H9 (cell line): ENCODE data around the gene RNF220. TPM values are rescaled to one million over a fixed set of nuclear protein-coding genes. Genes with fewer than 3 reads are reported as not detected.

Source experiments
- DNase-seq: peaks from one replicate; pipeline ENCODE4 v3.0.0-alpha.2; 2017
- H2AFZ ChIP-seq: one replicate; pipeline ENCODE4 v1.6.1; 2013; ENCODE audit warnings: mild to moderate bottlenecking, low read length, control low read depth, moderate library complexity
- H2AK5ac ChIP-seq: 2 replicates; pipeline ENCODE4 v1.6.1; 2013; ENCODE audit warnings: low read length, control low read depth, mixed read lengths; ENCODE audit not compliant: insufficient read length
- H2BK120ac ChIP-seq: one replicate; pipeline ENCODE4 v1.6.1; 2013; ENCODE audit warnings: low read depth, mild to moderate bottlenecking, low read length, control low read depth, inconsistent platforms; ENCODE audit not compliant: poor library complexity, severe bottlenecking
- H2BK12ac ChIP-seq: 2 replicates; pipeline ENCODE4 v1.6.1; 2013; ENCODE audit warnings: low read length, control low read depth, mixed read lengths, low read depth; ENCODE audit not compliant: insufficient read length
- H2BK15ac ChIP-seq: 2 replicates; pipeline ENCODE4 v1.6.1; 2013; ENCODE audit warnings: low read depth, low read length, control low read depth
- H2BK20ac ChIP-seq: one replicate; pipeline ENCODE4 v1.6.1; 2013; ENCODE audit warnings: low read depth, mild to moderate bottlenecking, low read length, control low read depth, inconsistent platforms; ENCODE audit not compliant: poor library complexity, severe bottlenecking
- H2BK5ac ChIP-seq: 2 replicates; pipeline ENCODE4 v1.6.1; 2013; ENCODE audit warnings: low read length, control low read depth, mixed read lengths; ENCODE audit not compliant: insufficient read length
- H3K14ac ChIP-seq: 2 replicates; pipeline ENCODE4 v1.6.1; 2013; ENCODE audit warnings: low read length, control low read depth; ENCODE audit not compliant: insufficient read depth
- H3K18ac ChIP-seq: 2 replicates; pipeline ENCODE4 v1.6.1; 2013; ENCODE audit warnings: low read depth, mild to moderate bottlenecking, mixed read lengths, low read length, control low read depth; ENCODE audit not compliant: insufficient read length
- H3K23ac ChIP-seq: 2 replicates; pipeline ENCODE4 v1.6.1; 2013; ENCODE audit warnings: low read length, control low read depth, mixed read lengths, low read depth; ENCODE audit not compliant: insufficient read length
- H3K23me2 ChIP-seq: 2 replicates; pipeline ENCODE4 v1.6.1; 2013; ENCODE audit warnings: low read depth, mild to moderate bottlenecking, mixed read lengths, low read length, control low read depth; ENCODE audit not compliant: insufficient read length, poor library complexity, severe bottlenecking
- H3K27ac ChIP-seq: 2 replicates; pipeline ENCODE4 v1.5.1; 2013; ENCODE audit warnings: low read length, control low read depth, mixed read lengths, low read depth; ENCODE audit not compliant: insufficient read length
- H3K27me3 ChIP-seq: 2 replicates; pipeline ENCODE4 v1.6.1; 2013; ENCODE audit warnings: low read length, control low read depth, inconsistent platforms; ENCODE audit not compliant: insufficient read depth
- H3K4ac ChIP-seq: 2 replicates; pipeline ENCODE4 v1.6.1; 2013; ENCODE audit warnings: low read depth, mild to moderate bottlenecking, control low read depth, inconsistent platforms, low read length, moderate library complexity
- H3K4me1 ChIP-seq: 2 replicates; pipeline ENCODE4 v1.6.1; 2013; ENCODE audit warnings: low read length, control low read depth, inconsistent platforms; ENCODE audit not compliant: insufficient read depth
- H3K4me2 ChIP-seq: 2 replicates; pipeline ENCODE4 v1.6.1; 2013; ENCODE audit warnings: low read length, control low read depth, mixed read lengths; ENCODE audit not compliant: insufficient read length, insufficient read depth
- H3K56ac ChIP-seq: 2 replicates; pipeline ENCODE4 v1.6.1; 2013; ENCODE audit warnings: low read depth, mild to moderate bottlenecking, mixed read lengths, low read length, control low read depth; ENCODE audit not compliant: insufficient read length
- H3K79me1 ChIP-seq: 2 replicates; pipeline ENCODE4 v1.6.1; 2013; ENCODE audit warnings: low read depth, mild to moderate bottlenecking, moderate library complexity, low read length, control low read depth, inconsistent platforms; ENCODE audit not compliant: insufficient read depth, poor library complexity, severe bottlenecking
- H3K79me2 ChIP-seq: 2 replicates; pipeline ENCODE4 v1.6.1; 2013; ENCODE audit warnings: low read length, control low read depth, inconsistent platforms; ENCODE audit not compliant: insufficient read depth
- H3K9ac ChIP-seq: 2 replicates; pipeline ENCODE4 v1.6.1; 2013; ENCODE audit warnings: low read length, control low read depth, mixed read lengths; ENCODE audit not compliant: insufficient read length; ENCODE audit errors: extremely low read depth
- H3K9me3 ChIP-seq: one replicate; pipeline ENCODE4 v1.6.1; 2013; ENCODE audit warnings: low read depth, low read length, inconsistent platforms; ENCODE audit not compliant: control insufficient read depth
- H3T11ph ChIP-seq: one replicate; pipeline ENCODE4 v1.6.1; 2013; ENCODE audit warnings: mild to moderate bottlenecking, low read length, control low read depth, inconsistent platforms
- H4K20me1 ChIP-seq: one replicate; pipeline ENCODE4 v1.6.1; 2013; ENCODE audit not compliant: control insufficient read depth, insufficient read length, insufficient read depth
- H4K5ac ChIP-seq: 2 replicates; pipeline ENCODE4 v1.6.1; 2013; ENCODE audit warnings: low read depth, mild to moderate bottlenecking, mixed read lengths, low read length, control low read depth; ENCODE audit not compliant: insufficient read length
- H4K8ac ChIP-seq: replicated peaks from 2 replicates; pipeline ENCODE4 v1.6.1; 2013; ENCODE audit warnings: low read length, control low read depth, mixed read lengths, low read depth; ENCODE audit not compliant: insufficient read length
- H4K91ac ChIP-seq: 2 replicates; pipeline ENCODE4 v1.6.1; 2013; ENCODE audit warnings: low read depth, mild to moderate bottlenecking, moderate library complexity, mixed read lengths, low read length, control low read depth; ENCODE audit not compliant: insufficient read length
- H3K27ac Mint-ChIP-seq, 3 experiments: 2 replicates in 2 of 3; 3 replicates in 1 of 3; pipeline ENCODE4 v1.8.0; 2020 to 2021; ENCODE audit warnings: mixed read lengths in 3 of 3, mild to moderate bottlenecking in 1 of 3, moderate library complexity in 1 of 3
- H3K27me3 Mint-ChIP-seq: 2 replicates; pipeline ENCODE4 v1.8.0; 2021; ENCODE audit warnings: low read depth, mild to moderate bottlenecking, moderate library complexity, mixed read lengths
- H3K36me3 Mint-ChIP-seq, 3 experiments: 2 replicates in 2 of 3; 3 replicates in 1 of 3; pipeline ENCODE4 v1.8.0; 2020 to 2021; ENCODE audit warnings: low read depth in 3 of 3, mixed read lengths in 3 of 3; ENCODE audit not compliant: insufficient read depth in 1 of 3
- H3K4me1 Mint-ChIP-seq, 2 experiments: 2 replicates each; pipeline ENCODE4 v1.8.0; 2020; ENCODE audit warnings: mixed read lengths in 2 of 2
- H3K4me3 Mint-ChIP-seq, 2 experiments: 2 replicates in 1 of 2; 3 replicates in 1 of 2; pipeline ENCODE4 v1.8.0; 2020 to 2021; ENCODE audit warnings: mild to moderate bottlenecking in 2 of 2, mixed read lengths in 2 of 2, moderate library complexity in 1 of 2
- H3K9me3 Mint-ChIP-seq, 2 experiments: 2 replicates in 1 of 2; 3 replicates in 1 of 2; pipeline ENCODE4 v1.8.0; 2020; ENCODE audit warnings: mild to moderate bottlenecking in 2 of 2, mixed read lengths in 2 of 2, moderate library complexity in 1 of 2
- WGBS: extraction: QIAGEN DNeasy Blood & Tissue Kit; methylation state at CpG from one replicate; pipeline ENCODE4 v1.1.7; 2013; ENCODE audit warnings: missing lambda C conversion rate, low lambda C conversion rate, mixed read lengths; ENCODE audit not compliant: insufficient read length; ENCODE audit errors: extremely low coverage; 5-methylcytosine and 5-hydroxymethylcytosine counted together
- total RNA-seq: library from RNA; stranded (reverse); gene quantifications from 2 replicates; pipeline ENCODE4 v1.2.1, GENCODE V29; 2021
- TF ChIP-seq, protein P1 (sequence below): fragments of 200-600 bp; sonication (generic); conservative IDR thresholded peaks from 3 replicates; pipeline ENCODE4 v1.8.0; 2021; ENCODE audit warnings: antibody characterized with exemption, mild to moderate bottlenecking

RNF220 gene
- total RNA-seq, 1 experiment from 2014 or later: 109 TPM

DNA sequence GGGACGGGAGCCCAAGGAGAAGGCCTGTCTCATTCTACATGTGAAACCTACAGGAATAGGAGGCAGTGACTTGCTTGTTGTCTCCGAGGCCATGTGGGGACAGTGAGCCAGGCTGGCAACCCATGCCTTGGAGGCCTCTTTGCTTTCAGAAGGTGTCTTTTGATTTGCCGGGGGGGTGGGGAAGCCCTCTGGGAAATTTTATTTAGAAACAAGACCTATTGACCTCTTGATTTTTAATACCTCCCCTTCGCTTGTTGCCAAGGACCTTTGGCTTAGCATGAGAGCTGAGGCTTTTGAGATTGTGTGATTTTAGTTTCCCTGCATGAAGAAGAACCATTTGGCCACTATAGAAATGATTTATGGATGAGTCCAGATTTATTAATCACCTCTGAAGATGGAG lies 273.6 kb downstream of the RNF220 start:
- H3K27me3 Mint-ChIP-seq: no peaks in the 10 kb centered on the region; the same call in 1 of the 2 replicates

More for the DNA sequence above, 273.6 kb downstream of the RNF220 start:
- Histone ChIP-seq H2BK12ac (no peak overlapping the region), H2BK5ac (no peak overlapping the region), H3K27ac (no peak overlapping the region), H3K23me2 (no peaks in the 10 kb centered on the region), H3T11ph (no peak overlapping the region), H4K5ac (no peak overlapping the region), H3K23ac (no peak overlapping the region), H3K4ac (no peak overlapping the region), H2AFZ (no peak overlapping the region), H4K8ac (no peak overlapping the region), H3K4me2 (no peak overlapping the region), H2BK15ac (no peak overlapping the region), H4K91ac (no peak overlapping the region), H3K9ac (no peak overlapping the region), H3K14ac (no peak overlapping the region), H2BK20ac (no peak overlapping the region), H3K56ac (no peak overlapping the region), H4K20me1 (no peaks in the 10 kb centered on the region), H3K79me2 (no peaks in the 10 kb centered on the region), H2AK5ac (no peak overlapping the region), H3K9me3 (no peaks in the 10 kb centered on the region), H3K79me1 (no peaks in the 10 kb centered on the region), H3K18ac (no peak overlapping the region), H3K27me3 (no peaks in the 10 kb centered on the region), H2BK120ac (no peak overlapping the region), H3K4me1 (peaks cover 15% of the 10 kb centered on the region)
- H3K9me3 Mint-ChIP-seq: no peaks in the 10 kb centered on the region; a peak in 1 of 5 replicates
- no CpG with 5 or more reads among the region's 4 CpGs for WGBS
- peaks cover 0 to 10% (median 0%) of the 10 kb centered on the region in 3 experiments; a peak in 3 of 7 replicates for H3K36me3 Mint-ChIP-seq
- no peak for DNase-seq
- peaks cover 21 to 23% of the 10 kb centered on the region in 2 experiments for H3K4me1 Mint-ChIP-seq
- H3K27ac Mint-ChIP-seq: no peak overlapping the region
- TF ChIP-seq, protein P1, sequence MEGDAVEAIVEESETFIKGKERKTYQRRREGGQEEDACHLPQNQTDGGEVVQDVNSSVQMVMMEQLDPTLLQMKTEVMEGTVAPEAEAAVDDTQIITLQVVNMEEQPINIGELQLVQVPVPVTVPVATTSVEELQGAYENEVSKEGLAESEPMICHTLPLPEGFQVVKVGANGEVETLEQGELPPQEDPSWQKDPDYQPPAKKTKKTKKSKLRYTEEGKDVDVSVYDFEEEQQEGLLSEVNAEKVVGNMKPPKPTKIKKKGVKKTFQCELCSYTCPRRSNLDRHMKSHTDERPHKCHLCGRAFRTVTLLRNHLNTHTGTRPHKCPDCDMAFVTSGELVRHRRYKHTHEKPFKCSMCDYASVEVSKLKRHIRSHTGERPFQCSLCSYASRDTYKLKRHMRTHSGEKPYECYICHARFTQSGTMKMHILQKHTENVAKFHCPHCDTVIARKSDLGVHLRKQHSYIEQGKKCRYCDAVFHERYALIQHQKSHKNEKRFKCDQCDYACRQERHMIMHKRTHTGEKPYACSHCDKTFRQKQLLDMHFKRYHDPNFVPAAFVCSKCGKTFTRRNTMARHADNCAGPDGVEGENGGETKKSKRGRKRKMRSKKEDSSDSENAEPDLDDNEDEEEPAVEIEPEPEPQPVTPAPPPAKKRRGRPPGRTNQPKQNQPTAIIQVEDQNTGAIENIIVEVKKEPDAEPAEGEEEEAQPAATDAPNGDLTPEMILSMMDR: no peak
- H3K4me3 Mint-ChIP-seq: no peak overlapping the region
